Measurements from ENCODE around the gene AP1S1. TPM values are rescaled to one million over a fixed set of nuclear protein-coding genes. Genes with fewer than 3 reads are reported as not detected.
A peak's percentile ranks its signal among the peaks of the same experiment; 100 is the strongest.
"Not testable (repeated sequence)": the region's sequence is repeated elsewhere in the genome, so short reads cannot be mapped to it uniquely, and the experiment has no call there.

AP1S1 gene
- total RNA-seq, 2 experiments from 2014 or later = 37.9 to 48.2 TPM

DNA sequence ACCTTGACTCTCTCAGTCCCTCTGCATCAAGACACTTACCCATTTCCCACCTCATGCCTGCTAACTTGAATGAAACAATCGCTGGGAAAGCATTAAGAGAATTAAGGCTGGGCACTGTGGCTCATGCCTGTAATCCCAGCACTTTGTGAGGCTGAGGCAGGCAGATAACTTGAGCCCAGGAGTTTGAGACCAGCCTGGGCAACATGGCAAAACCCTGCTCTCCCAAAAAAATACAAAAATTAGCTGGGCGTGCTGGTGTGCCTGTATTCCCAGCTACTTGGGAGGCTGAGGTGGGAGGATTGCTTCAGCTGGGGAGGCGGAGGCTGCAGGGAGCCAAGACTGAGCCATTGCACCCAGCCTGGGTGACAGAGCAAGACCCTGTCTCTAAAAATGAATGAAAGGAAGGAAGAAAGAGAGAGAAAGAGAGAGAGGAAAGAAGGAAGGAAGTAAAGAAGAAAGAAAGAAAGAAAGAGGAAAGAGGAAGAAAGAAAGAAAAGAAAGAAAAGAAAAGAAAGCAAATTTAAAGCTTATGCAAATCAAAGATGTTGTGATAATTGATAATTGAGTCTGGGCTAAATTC is 26.7 kb upstream of the AP1S1 start:
- H3K4me1 Mint-ChIP-seq = peaks cover 49% of the 10 kb centered on the region
- no peak overlapping the region for H3K27ac Mint-ChIP-seq
- H3K36me3 Mint-ChIP-seq (ENCODE audit: low read depth) = no peaks in the 10 kb centered on the region
- peaks cover 52% of the 10 kb centered on the region for H3K27me3 Mint-ChIP-seq
- peak overlapping the region; percentile 37 for H3K4me3 Mint-ChIP-seq
- POLR2A ChIA-PET = no interaction called here
- no peak for DNase-seq
- H3K9me3 Mint-ChIP-seq = peaks cover 3% of the 10 kb centered on the region
- CTCF ChIA-PET = interaction anchor here (0.6 to 2.1 kb wide), 6 partner anchors 16 to 164 kb away, joined by 3 to 9 read pairs (median 4); no protein-coding TSS in a partner anchor

DNA sequence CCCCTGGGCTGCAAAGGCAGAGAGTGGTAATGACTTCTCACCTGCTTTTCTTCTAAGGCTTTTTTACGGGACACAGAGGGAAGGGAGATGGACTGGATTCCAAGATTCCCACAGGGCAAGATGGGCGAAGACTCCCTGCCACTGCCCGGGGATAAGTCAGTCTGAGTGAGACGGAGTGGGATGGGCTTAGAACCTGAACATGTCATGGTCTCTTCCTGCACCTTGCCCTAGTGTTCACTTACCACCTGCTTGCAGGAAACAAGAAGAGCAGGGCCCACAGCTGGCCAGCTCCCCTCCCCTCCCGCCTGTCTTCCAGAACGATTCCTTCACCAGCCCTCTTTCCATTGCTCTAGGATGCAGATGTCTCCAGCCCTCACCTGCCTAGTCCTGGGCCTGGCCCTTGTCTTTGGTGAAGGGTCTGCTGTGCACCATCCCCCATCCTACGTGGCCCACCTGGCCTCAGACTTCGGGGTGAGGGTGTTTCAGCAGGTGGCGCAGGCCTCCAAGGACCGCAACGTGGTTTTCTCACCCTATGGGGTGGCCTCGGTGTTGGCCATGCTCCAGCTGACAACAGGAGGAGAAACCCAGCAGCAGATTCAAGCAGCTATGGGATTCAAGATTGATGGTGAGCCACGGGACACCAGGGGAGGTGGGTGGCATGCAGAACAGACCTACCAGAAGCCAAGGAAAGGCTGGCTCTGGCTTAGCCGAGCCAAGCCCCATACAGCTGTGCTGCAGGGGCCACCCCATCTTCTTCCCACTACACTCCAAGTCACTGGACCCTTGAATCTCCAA is 26.0 kb upstream of the AP1S1 start:
- Mint-ChIP-seq H3K36me3 (ENCODE audit: low read depth) (no peaks in the 10 kb centered on the region), H3K4me3 (no peak overlapping the region), H3K4me1 (peaks cover 46% of the 10 kb centered on the region), H3K27me3 (peaks cover 52% of the 10 kb centered on the region), H3K9me3 (peaks cover 3% of the 10 kb centered on the region), H3K27ac (no peak overlapping the region)
- DNase-seq = no peak
- CTCF ChIA-PET = interaction anchor here (1.0 to 1.3 kb wide), 3 partner anchors 16 to 64 kb away, joined by 3 to 5 read pairs (median 4); no protein-coding TSS in a partner anchor
- POLR2A ChIA-PET = no interaction called here

DNA sequence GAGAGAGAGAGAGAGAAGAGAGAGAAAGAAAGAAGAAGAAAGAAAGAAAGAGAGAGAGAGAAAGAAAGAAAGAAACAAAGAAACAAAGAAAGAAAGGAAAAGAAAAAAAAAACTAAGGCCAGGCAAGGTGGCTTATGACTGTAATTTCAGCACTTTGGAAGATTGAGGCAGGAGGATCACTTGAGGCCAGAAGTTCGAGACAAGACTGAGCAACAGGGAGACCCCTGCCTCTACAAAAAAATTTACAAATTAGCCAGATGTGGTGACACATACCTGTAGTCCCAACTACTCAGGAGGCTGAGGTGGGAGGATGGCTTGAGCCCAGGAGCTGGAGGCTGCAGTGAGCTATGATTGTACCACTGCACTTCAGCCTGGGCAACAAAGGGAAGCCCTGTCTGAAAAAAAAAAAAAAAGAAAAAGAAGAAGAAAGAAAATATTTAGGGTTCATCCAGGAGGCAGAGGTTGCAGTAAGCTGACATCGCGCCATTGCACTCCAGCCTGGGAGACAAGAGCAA is 24.6 kb upstream of the AP1S1 start:
- ChIA-PET CTCF (interaction anchor here (0.6 kb wide), 1 partner anchor 12 kb away, joined by 3 read pairs; no protein-coding TSS in a partner anchor), POLR2A (no interaction called here)
- Mint-ChIP-seq H3K27me3 (peaks cover 56% of the 10 kb centered on the region), H3K4me1 (peaks cover 37% of the 10 kb centered on the region), H3K36me3 (ENCODE audit: low read depth) (no peaks in the 10 kb centered on the region), H3K4me3 (no peak overlapping the region), H3K9me3 (peaks cover 3% of the 10 kb centered on the region), H3K27ac (no peak overlapping the region)
- no peak for DNase-seq

DNA sequence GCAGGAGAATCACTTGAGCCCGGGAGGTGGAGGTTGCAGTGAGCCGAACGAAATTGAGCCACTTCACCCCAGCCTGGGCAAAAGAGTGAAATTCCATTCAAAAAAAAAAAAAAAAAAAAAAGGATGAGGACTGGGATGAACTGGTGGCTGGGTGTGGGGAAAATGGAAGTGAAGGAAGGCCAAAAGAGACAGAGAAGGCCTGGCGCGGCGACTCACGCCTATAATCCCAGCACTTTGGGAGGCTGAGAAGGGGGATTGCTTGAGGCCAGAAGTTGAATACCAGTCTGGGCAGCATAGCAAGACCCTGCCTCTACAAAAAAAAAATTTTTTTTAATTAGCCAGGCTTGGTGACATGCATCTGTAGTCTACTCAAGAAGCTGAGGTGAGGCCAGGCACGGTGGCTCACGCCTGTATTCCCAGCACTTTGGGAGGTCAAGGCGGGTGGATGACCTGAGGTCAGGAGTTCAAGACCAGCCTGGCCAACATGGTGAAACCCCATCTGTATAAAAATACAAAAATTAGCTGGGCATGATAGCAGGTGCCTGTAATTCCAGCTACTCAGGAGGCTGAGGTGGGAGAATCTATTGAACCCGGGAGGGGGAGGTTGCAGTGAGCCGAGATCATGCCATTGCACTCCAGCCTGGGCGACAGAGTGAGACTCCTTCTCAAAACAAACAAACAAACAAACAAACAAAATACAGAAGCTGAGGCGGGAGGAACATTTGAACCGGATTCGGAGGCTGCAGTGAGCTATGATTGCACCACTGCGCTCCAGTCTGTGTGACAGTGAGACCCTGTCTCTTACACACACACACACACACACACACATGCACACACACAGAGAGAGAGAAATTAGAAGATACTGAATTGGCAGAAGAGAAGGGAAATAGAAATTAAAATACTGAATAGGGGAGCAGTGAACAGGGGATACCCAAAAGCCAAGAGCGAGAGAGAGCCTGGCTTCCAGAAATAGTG is 21.4 kb upstream of the AP1S1 start:
- H3K4me1 Mint-ChIP-seq = peaks cover 16% of the 10 kb centered on the region
- POLR2A ChIA-PET = interaction anchor here (0.7 kb wide), 1 partner anchor 61 kb away, joined by 4 read pairs; no protein-coding TSS in a partner anchor
- not testable (repeated sequence) for DNase-seq; H3K4me3 Mint-ChIP-seq; H3K27ac Mint-ChIP-seq; H3K9me3 Mint-ChIP-seq; H3K36me3 Mint-ChIP-seq (ENCODE audit: low read depth)
- H3K27me3 Mint-ChIP-seq = peaks cover 50% of the 10 kb centered on the region
- CTCF ChIA-PET = interaction anchor here (1.1 to 1.4 kb wide), 3 partner anchors 10 to 13 kb away, joined by 3 to 5 read pairs (median 3); no protein-coding TSS in a partner anchor

DNA sequence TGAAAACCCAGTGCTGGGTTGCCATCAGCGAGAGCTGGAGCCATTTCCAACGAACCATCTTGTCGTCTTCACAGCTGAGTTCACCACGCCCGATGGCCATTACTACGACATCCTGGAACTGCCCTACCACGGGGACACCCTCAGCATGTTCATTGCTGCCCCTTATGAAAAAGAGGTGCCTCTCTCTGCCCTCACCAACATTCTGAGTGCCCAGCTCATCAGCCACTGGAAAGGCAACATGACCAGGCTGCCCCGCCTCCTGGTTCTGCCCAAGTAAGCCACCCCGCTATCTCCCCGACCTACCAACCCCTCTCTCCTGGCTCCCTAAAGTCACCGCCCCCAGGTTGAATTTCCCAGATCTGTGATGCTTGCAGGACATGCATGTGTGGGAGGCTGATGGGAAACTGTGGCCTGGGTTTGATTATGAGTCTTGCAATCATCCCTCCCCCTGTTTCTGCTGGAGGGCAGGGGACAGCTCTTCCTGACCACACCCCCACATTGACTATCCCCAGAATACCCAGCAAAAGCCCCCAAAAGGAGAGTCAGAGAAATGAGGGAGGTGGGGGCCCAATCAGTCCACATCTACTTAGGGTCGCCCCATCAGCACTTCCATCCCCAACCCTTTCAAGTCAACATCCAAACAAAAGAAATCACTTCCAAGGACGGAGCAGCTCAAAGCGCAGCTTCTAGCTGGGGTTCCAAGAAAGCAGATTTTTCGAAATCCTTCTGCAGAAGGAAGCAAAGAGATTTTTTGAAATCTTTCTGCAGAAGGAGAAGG is 20.5 kb upstream of the AP1S1 start:
- CTCF ChIA-PET = interaction anchor here (1.0 to 1.5 kb wide), 4 partner anchors 9 to 24 kb away, joined by 3 to 6 read pairs (median 4); no protein-coding TSS in a partner anchor
- H3K9me3 Mint-ChIP-seq = no peaks in the 10 kb centered on the region
- DNase-seq = no peak
- H3K27ac Mint-ChIP-seq = no peak overlapping the region
- no peak overlapping the region for H3K4me3 Mint-ChIP-seq
- no peaks in the 10 kb centered on the region for H3K36me3 Mint-ChIP-seq (ENCODE audit: low read depth)
- peaks cover 17% of the 10 kb centered on the region for H3K4me1 Mint-ChIP-seq
- peaks cover 43% of the 10 kb centered on the region for H3K27me3 Mint-ChIP-seq
- POLR2A ChIA-PET = interaction anchor here (0.6 kb wide), 1 partner anchor 1260 kb away, joined by 4 read pairs; no protein-coding TSS in a partner anchor

DNA sequence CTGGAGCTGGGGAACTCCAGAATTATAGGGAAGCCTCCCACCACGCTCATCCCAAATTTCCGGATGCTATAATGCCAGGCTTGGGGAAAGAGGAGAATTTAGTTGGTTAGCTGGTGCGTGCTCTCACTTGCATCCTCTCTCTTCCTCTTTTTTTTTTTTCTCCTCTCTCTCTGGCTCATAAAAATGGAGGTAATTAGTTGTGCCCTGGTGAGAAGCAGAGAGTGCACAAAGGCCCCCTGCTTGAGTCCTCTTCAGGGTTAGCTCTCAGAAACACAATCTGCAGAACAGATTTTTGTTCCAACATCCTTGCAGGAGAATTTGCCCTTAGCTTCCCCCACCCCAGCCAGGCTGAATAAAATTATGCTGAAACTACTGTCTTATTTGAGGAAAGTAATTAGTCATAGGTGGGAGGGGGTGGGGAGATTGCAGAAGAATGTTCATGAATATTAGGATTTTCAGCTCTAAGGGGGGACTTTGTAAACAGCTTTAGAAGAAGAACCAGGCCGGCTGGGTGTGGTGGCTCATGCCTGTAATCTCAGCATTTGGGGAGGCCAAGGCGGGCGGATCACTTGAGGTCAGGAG is 19.8 kb upstream of the AP1S1 start:
- H3K27ac Mint-ChIP-seq = no peak overlapping the region
- H3K36me3 Mint-ChIP-seq (ENCODE audit: low read depth) = no peaks in the 10 kb centered on the region
- POLR2A ChIA-PET = interaction anchor here (0.6 kb wide), 1 partner anchor 1260 kb away, joined by 4 read pairs; no protein-coding TSS in a partner anchor
- CTCF ChIA-PET = interaction anchor here (1.0 to 1.5 kb wide), 2 partner anchors 10 to 24 kb away, joined by 3 to 6 read pairs; no protein-coding TSS in a partner anchor
- peaks cover 21% of the 10 kb centered on the region for H3K4me1 Mint-ChIP-seq
- no peaks in the 10 kb centered on the region for H3K9me3 Mint-ChIP-seq
- DNase-seq = no peak
- H3K27me3 Mint-ChIP-seq = peaks cover 41% of the 10 kb centered on the region
- H3K4me3 Mint-ChIP-seq = no peak overlapping the region

DNA sequence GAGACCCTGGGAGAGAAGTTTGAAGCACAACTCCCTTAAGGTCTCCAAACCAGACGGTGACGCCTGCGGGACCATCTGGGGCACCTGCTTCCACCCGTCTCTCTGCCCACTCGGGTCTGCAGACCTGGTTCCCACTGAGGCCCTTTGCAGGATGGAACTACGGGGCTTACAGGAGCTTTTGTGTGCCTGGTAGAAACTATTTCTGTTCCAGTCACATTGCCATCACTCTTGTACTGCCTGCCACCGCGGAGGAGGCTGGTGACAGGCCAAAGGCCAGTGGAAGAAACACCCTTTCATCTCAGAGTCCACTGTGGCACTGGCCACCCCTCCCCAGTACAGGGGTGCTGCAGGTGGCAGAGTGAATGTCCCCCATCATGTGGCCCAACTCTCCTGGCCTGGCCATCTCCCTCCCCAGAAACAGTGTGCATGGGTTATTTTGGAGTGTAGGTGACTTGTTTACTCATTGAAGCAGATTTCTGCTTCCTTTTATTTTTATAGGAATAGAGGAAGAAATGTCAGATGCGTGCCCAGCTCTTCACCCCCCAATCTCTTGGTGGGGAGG is 16.5 kb upstream of the AP1S1 start:
- Mint-ChIP-seq H3K36me3 (ENCODE audit: low read depth) (no peaks in the 10 kb centered on the region), H3K4me1 (peaks cover 33% of the 10 kb centered on the region), H3K4me3 (no peak overlapping the region), H3K27me3 (peaks cover 33% of the 10 kb centered on the region), H3K27ac (peak overlapping the region; percentile 62), H3K9me3 (no peaks in the 10 kb centered on the region)
- ChIA-PET POLR2A (no interaction called here), CTCF (interaction anchor here (0.6 to 1.4 kb wide), 3 partner anchors 39 to 154 kb away, joined by 3 to 4 read pairs (median 3); partner anchors contain the start of gene CLDN15)
- no peak for DNase-seq

GRCh38 chr7:101138213-101138870 is 15.9 kb upstream of the AP1S1 start:
- peak overlapping the region; percentile 64 for H3K27ac Mint-ChIP-seq
- peaks cover 29% of the 10 kb centered on the region for H3K27me3 Mint-ChIP-seq
- ChIA-PET POLR2A (no interaction called here), CTCF (interaction anchor here (0.6 to 1.4 kb wide), 6 partner anchors 9 to 153 kb away, joined by 3 to 4 read pairs (median 3); partner anchors contain the start of genes CLDN15, PLOD3 and ZNHIT1)
- H3K4me3 Mint-ChIP-seq = peak overlapping the region; percentile 22
- DNase-seq = peak; percentile 81
- no peaks in the 10 kb centered on the region for H3K36me3 Mint-ChIP-seq (ENCODE audit: low read depth)
- no peaks in the 10 kb centered on the region for H3K9me3 Mint-ChIP-seq
- H3K4me1 Mint-ChIP-seq = peaks cover 35% of the 10 kb centered on the region

DNA sequence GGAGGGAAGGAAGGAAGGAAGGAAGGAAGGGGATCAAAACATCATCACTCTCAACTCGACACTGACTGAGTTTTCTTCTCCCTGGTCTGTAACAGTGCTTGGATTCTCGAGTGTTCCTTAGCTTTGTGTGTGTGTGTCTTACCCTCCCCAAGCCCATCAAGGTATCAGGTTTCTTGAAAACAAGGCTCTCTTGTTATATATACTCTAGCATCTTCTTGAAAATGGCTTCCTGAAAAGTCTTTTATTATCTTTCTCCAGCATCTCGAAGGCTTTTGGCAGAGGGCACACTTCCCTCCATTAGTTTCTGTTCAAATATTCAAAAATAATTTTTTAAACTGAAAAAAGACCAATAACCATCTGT is 14.0 kb upstream of the AP1S1 start:
- Mint-ChIP-seq H3K4me3 (no peak overlapping the region), H3K9me3 (no peaks in the 10 kb centered on the region), H3K27me3 (peaks cover 25% of the 10 kb centered on the region), H3K4me1 (peaks cover 37% of the 10 kb centered on the region), H3K27ac (peak overlapping the region; percentile 15), H3K36me3 (ENCODE audit: low read depth) (no peaks in the 10 kb centered on the region)
- ChIA-PET POLR2A (no interaction called here), CTCF (interaction anchor here (0.6 to 3.1 kb wide), 6 partner anchors 17 to 246 kb away, joined by 3 to 16 read pairs (median 3); no protein-coding TSS in a partner anchor)
- no peak for DNase-seq

- CTCF ChIA-PET = interaction anchor here (0.6 to 3.1 kb wide), 8 partner anchors 17 to 271 kb away, joined by 3 to 16 read pairs (median 3); no protein-coding TSS in a partner anchor
- no peaks in the 10 kb centered on the region for H3K9me3 Mint-ChIP-seq
- POLR2A ChIA-PET = no interaction called here
- peaks cover 29% of the 10 kb centered on the region for H3K27me3 Mint-ChIP-seq
- no peak overlapping the region for H3K27ac Mint-ChIP-seq
- DNase-seq = no peak
- H3K4me3 Mint-ChIP-seq = no peak overlapping the region
- H3K4me1 Mint-ChIP-seq = peaks cover 37% of the 10 kb centered on the region
- H3K36me3 Mint-ChIP-seq (ENCODE audit: low read depth) = no peaks in the 10 kb centered on the region
These were observed 13.4 kb upstream of the AP1S1 start for GRCh38 chr7:101140746-101141382.
